Hepatocyte (in vitro differentiated cells): ENCODE measurements around the gene NTRK3.

Source experiments
- EZH2 ChIP-seq: fragments of 200-600 bp; sonication (generic); IDR thresholded peaks from 2 replicates; pipeline ENCODE4 v1.6.1; 2016; ENCODE audit warnings: antibody characterized with exemption, mild to moderate bottlenecking, borderline replicate concordance
- EZH2phosphoT487 ChIP-seq: fragments of 200-600 bp; sonication (generic); IDR thresholded peaks from one replicate; pipeline ENCODE4 v1.6.1; 2018; ENCODE audit warnings: antibody characterized with exemption, mild to moderate bottlenecking, low read depth, moderate library complexity; ENCODE audit not compliant: unreplicated experiment, severe bottlenecking
- TF ChIP-seq, protein P1 (sequence below): fragments of 200-600 bp; sonication (generic); IDR thresholded peaks from 2 replicates; pipeline ENCODE4 v1.5.1; 2016; ENCODE audit warnings: antibody characterized with exemption, mild to moderate bottlenecking; ENCODE audit not compliant: poor library complexity

- TF ChIP-seq, protein P1, sequence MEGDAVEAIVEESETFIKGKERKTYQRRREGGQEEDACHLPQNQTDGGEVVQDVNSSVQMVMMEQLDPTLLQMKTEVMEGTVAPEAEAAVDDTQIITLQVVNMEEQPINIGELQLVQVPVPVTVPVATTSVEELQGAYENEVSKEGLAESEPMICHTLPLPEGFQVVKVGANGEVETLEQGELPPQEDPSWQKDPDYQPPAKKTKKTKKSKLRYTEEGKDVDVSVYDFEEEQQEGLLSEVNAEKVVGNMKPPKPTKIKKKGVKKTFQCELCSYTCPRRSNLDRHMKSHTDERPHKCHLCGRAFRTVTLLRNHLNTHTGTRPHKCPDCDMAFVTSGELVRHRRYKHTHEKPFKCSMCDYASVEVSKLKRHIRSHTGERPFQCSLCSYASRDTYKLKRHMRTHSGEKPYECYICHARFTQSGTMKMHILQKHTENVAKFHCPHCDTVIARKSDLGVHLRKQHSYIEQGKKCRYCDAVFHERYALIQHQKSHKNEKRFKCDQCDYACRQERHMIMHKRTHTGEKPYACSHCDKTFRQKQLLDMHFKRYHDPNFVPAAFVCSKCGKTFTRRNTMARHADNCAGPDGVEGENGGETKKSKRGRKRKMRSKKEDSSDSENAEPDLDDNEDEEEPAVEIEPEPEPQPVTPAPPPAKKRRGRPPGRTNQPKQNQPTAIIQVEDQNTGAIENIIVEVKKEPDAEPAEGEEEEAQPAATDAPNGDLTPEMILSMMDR = no peak
- TF ChIP-seq EZH2 (no peak), EZH2phosphoT487 (no peak)
Measured at GRCh38 chr15:87924433-87924832, 332.1 kb downstream of the NTRK3 start.
